HepG2 (cell line): ENCODE data around the gene INHBE. TPM values are rescaled to one million over a fixed set of nuclear protein-coding genes. Genes with fewer than 3 reads are reported as not detected.

Source experiments
- AKAP8 ChIP-seq: sonication (generic); formaldehyde crosslinking; IDR thresholded peaks from 2 replicates; pipeline ENCODE4 v1.5.1; 2020; ENCODE audit warnings: mild to moderate bottlenecking, missing genetic modification reagents
- CC2D1A ChIP-seq: sonication (generic); formaldehyde crosslinking; IDR thresholded peaks from 2 replicates; pipeline ENCODE4 v1.8.1; 2023; ENCODE audit warnings: mild to moderate bottlenecking, missing genetic modification reagents
- ERF ChIP-seq: IDR thresholded peaks from 2 replicates; pipeline ENCODE4 v1.6.1; 2018; ENCODE audit warnings: missing biosample characterization, missing genetic modification reagents
- HNRNPK ChIP-seq: fragments of 200-400 bp; formaldehyde crosslinking; IDR thresholded peaks from 2 replicates; pipeline ENCODE4 v1.6.1; 2018; ENCODE audit warnings: low read length, low read depth, moderate library complexity, mild to moderate bottlenecking; ENCODE audit not compliant: poor library complexity, severe bottlenecking
- PHF21A ChIP-seq: sonication (generic); formaldehyde crosslinking; IDR thresholded peaks from 2 replicates; pipeline ENCODE4 v1.5.0; 2020; ENCODE audit warnings: mild to moderate bottlenecking, missing genetic modification reagents
- POLR2AphosphoS5 ChIP-seq: IDR thresholded peaks from 2 replicates; pipeline ENCODE4 v1.6.1; 2012; ENCODE audit warnings: low read depth, low read length
- SOX5 ChIP-seq: IDR thresholded peaks from 2 replicates; pipeline ENCODE4 v1.6.1; 2016; ENCODE audit warnings: borderline replicate concordance
- ZBTB2 ChIP-seq: sonication (generic); formaldehyde crosslinking; IDR thresholded peaks from 2 replicates; pipeline ENCODE4 v1.8.0; 2022; ENCODE audit warnings: low read depth, missing genetic modification reagents
- ZNF460 ChIP-seq: sonication (generic); formaldehyde crosslinking; IDR thresholded peaks from 2 replicates; pipeline ENCODE4 v1.5.1; 2020; ENCODE audit warnings: missing genetic modification reagents, mild to moderate bottlenecking, borderline replicate concordance
- ZNF563 ChIP-seq: sonication (generic); formaldehyde crosslinking; IDR thresholded peaks from 2 replicates; pipeline ENCODE4 v1.8.0; 2022; ENCODE audit warnings: mild to moderate bottlenecking, moderate library complexity, missing genetic modification reagents
- ZNF605 ChIP-seq: sonication (generic); formaldehyde crosslinking; IDR thresholded peaks from 2 replicates; pipeline ENCODE4 v1.8.0; 2022; ENCODE audit warnings: mild to moderate bottlenecking, missing genetic modification reagents
- ZNF652 ChIP-seq: IDR thresholded peaks from 2 replicates; pipeline ENCODE4 v1.6.1; 2016; ENCODE audit warnings: low read depth, borderline replicate concordance
- ZNF709 ChIP-seq: sonication (generic); formaldehyde crosslinking; IDR thresholded peaks from 2 replicates; pipeline ENCODE4 v1.5.0; 2020; ENCODE audit warnings: mild to moderate bottlenecking, missing genetic modification reagents
- ZSCAN25 ChIP-seq: sonication (generic); formaldehyde crosslinking; IDR thresholded peaks from 2 replicates; pipeline ENCODE4 v1.8.0; 2022; ENCODE audit warnings: mild to moderate bottlenecking, missing genetic modification reagents
- polyA plus RNA-seq, 8 experiments: library from polyadenylated mRNA; depleted of rRNA in 3 of 8; stranded (reverse) in 7 of 8; unstranded in 1 of 8; fragments of >200 nt; fragmentation: Illumina TruSeq in 4 of 8; extraction: Trizol in 4 of 8; gene quantifications; 2 replicates each; pipeline versions ENCODE4 v1.2.1 to v1.2.3, GENCODE V29; 2011 to 2016; ENCODE audit warnings: low read depth in 4 of 8, missing spikeins in 1 of 8, mixed read lengths in 1 of 8; ENCODE audit not compliant: insufficient read depth in 1 of 8
- total RNA-seq, 5 experiments: library from RNA; depleted of rRNA; stranded (reverse); fragments of >200 nt; fragmentation: Illumina TruSeq; extraction: Trizol; gene quantifications; 2 replicates each; pipeline ENCODE4 v1.2.3, GENCODE V29; 2016; ENCODE audit warnings: low read depth in 1 of 5
- TF ChIP-seq, protein P1 (sequence below): sonication (generic); formaldehyde crosslinking; IDR thresholded peaks from 2 replicates; pipeline ENCODE4 v1.4.0; 2020; ENCODE audit warnings: missing genetic modification reagents
- TF ChIP-seq, protein P2 (sequence below): sonication (generic); formaldehyde crosslinking; IDR thresholded peaks from 2 replicates; pipeline ENCODE4 v1.5.0; 2020; ENCODE audit warnings: missing genetic modification reagents
- TF ChIP-seq, protein P3 (sequence below): sonication (generic); formaldehyde crosslinking; IDR thresholded peaks from 2 replicates; pipeline ENCODE4 v1.4.0; 2020; ENCODE audit warnings: missing genetic modification reagents
- TF ChIP-seq, protein P4 (sequence below): sonication (generic); formaldehyde crosslinking; IDR thresholded peaks from 2 replicates; pipeline ENCODE4 v1.8.0; 2022; ENCODE audit warnings: mild to moderate bottlenecking, missing genetic modification reagents

Gene INHBE
- total and polyA plus RNA-seq, 2 of the 13 experiments (the other 11 are each of a cell fraction or from before 2014, with no cell fraction given) = 17.0 to 32.0 TPM

DNA sequence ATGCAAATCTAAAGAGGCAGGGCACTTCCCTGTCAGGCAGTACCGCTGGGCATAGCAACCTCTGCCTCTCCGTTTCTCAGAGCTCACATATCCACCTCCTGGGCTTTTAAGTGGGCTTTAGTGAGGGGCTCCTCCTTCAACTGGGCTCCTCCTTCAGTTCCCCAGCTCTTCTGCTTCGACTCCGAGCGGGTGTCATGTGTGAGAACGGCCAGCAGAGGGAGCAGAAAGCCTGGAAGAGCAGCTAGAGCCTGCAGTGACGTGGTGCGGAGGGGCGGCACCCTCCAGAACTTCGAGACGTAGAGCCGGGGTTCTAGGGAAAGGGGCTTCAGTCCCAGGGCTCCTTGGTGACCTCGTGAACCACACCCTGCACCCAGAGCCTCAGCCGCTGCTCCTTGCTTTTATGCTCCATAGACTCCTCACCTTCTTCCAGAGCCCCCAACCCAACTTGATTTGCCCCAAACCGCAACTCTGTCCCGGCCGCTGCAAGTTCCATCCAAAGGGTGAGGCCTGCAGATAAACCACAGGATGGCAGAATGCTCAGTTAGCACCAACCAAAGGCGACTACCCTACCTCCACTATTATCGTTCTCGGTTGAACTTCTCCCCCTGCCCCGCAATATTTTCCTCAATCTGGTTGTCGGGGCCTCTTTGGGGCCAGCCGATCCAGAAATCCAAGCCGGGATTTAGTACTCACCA lies 4.1 kb downstream of the INHBE start (continued):
- TF ChIP-seq ZBTB2 (CRISPR knock-in tag) (no peak), POLR2AphosphoS5 (no peak), ZNF563 (no peak), ZNF460 (CRISPR knock-in tag) (no peak), CC2D1A (CRISPR knock-in tag) (no peak), HNRNPK (no peak), ZNF652 (no peak), SOX5 (CRISPR knock-in tag) (no peak), ZNF605 (CRISPR knock-in tag) (peak; percentile 82; the same call in 1 of the 2 replicates), ERF (CRISPR knock-in tag) (no peak), ZSCAN25 (CRISPR knock-in tag) (peak; percentile 79; the same call in 1 of the 2 replicates), AKAP8 (CRISPR knock-in tag) (no peak), ZNF709 (CRISPR knock-in tag) (no peak), PHF21A (CRISPR knock-in tag) (peak; percentile 55; the same call in 1 of the 2 replicates)
- TF ChIP-seq, protein P1, sequence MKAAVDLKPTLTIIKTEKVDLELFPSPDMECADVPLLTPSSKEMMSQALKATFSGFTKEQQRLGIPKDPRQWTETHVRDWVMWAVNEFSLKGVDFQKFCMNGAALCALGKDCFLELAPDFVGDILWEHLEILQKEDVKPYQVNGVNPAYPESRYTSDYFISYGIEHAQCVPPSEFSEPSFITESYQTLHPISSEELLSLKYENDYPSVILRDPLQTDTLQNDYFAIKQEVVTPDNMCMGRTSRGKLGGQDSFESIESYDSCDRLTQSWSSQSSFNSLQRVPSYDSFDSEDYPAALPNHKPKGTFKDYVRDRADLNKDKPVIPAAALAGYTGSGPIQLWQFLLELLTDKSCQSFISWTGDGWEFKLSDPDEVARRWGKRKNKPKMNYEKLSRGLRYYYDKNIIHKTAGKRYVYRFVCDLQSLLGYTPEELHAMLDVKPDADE = no peak
- TF ChIP-seq, protein P2, sequence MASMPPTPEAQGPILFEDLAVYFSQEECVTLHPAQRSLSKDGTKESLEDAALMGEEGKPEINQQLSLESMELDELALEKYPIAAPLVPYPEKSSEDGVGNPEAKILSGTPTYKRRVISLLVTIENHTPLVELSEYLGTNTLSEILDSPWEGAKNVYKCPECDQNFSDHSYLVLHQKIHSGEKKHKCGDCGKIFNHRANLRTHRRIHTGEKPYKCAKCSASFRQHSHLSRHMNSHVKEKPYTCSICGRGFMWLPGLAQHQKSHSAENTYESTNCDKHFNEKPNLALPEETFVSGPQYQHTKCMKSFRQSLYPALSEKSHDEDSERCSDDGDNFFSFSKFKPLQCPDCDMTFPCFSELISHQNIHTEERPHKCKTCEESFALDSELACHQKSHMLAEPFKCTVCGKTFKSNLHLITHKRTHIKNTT (CRISPR knock-in tag) = no peak
- TF ChIP-seq, protein P3, sequence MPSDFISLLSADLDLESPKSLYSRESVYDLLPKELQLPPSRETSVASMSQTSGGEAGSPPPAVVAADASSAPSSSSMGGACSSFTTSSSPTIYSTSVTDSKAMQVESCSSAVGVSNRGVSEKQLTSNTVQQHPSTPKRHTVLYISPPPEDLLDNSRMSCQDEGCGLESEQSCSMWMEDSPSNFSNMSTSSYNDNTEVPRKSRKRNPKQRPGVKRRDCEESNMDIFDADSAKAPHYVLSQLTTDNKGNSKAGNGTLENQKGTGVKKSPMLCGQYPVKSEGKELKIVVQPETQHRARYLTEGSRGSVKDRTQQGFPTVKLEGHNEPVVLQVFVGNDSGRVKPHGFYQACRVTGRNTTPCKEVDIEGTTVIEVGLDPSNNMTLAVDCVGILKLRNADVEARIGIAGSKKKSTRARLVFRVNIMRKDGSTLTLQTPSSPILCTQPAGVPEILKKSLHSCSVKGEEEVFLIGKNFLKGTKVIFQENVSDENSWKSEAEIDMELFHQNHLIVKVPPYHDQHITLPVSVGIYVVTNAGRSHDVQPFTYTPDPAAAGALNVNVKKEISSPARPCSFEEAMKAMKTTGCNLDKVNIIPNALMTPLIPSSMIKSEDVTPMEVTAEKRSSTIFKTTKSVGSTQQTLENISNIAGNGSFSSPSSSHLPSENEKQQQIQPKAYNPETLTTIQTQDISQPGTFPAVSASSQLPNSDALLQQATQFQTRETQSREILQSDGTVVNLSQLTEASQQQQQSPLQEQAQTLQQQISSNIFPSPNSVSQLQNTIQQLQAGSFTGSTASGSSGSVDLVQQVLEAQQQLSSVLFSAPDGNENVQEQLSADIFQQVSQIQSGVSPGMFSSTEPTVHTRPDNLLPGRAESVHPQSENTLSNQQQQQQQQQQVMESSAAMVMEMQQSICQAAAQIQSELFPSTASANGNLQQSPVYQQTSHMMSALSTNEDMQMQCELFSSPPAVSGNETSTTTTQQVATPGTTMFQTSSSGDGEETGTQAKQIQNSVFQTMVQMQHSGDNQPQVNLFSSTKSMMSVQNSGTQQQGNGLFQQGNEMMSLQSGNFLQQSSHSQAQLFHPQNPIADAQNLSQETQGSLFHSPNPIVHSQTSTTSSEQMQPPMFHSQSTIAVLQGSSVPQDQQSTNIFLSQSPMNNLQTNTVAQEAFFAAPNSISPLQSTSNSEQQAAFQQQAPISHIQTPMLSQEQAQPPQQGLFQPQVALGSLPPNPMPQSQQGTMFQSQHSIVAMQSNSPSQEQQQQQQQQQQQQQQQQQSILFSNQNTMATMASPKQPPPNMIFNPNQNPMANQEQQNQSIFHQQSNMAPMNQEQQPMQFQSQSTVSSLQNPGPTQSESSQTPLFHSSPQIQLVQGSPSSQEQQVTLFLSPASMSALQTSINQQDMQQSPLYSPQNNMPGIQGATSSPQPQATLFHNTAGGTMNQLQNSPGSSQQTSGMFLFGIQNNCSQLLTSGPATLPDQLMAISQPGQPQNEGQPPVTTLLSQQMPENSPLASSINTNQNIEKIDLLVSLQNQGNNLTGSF (CRISPR knock-in tag) = no peak
- TF ChIP-seq, protein P4, sequence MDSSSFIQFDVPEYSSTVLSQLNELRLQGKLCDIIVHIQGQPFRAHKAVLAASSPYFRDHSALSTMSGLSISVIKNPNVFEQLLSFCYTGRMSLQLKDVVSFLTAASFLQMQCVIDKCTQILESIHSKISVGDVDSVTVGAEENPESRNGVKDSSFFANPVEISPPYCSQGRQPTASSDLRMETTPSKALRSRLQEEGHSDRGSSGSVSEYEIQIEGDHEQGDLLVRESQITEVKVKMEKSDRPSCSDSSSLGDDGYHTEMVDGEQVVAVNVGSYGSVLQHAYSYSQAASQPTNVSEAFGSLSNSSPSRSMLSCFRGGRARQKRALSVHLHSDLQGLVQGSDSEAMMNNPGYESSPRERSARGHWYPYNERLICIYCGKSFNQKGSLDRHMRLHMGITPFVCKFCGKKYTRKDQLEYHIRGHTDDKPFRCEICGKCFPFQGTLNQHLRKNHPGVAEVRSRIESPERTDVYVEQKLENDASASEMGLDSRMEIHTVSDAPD (CRISPR knock-in tag) = no peak
